PC-3 (cell line): ENCODE results near the gene VTCN1.

Experiments
- CTCF ChIP-seq: fragments of 300-600 bp; sonication (generic); conservative IDR thresholded peaks from 2 replicates; pipeline ENCODE4 v1.5.1; 2017; ENCODE audit warnings: antibody characterized with exemption, low read depth, mild to moderate bottlenecking, low read length
- EZH2 ChIP-seq: fragments of 300-600 bp; sonication (generic); IDR thresholded peaks from one replicate; pipeline ENCODE4 v1.6.1; 2017; ENCODE audit warnings: antibody characterized with exemption, mild to moderate bottlenecking, low read length; ENCODE audit not compliant: unreplicated experiment
- EZH2phosphoT487 ChIP-seq: fragments of 300-600 bp; sonication (generic); IDR thresholded peaks from 2 replicates; pipeline ENCODE4 v1.6.1; 2018; ENCODE audit warnings: mild to moderate bottlenecking, antibody characterized with exemption, low read length, borderline replicate concordance

DNA sequence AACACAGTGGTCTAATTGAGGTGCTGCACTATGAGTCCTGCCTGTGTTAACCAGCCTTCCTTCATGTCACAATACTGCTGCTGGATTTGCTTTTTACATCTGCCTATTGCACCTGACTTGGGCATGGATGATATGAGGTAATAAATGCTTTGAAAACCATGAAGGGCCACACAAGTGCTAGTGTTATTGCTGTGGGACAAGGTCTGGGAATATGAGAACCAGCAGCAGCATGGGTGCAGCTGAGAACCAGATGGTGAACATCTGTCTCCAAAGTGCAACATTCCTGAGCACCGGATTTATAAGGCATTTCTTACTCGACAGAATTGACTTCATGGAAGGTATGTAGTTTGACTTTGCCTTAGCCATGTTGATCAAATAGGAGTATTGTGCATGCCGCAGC, 105.7 kb downstream of the VTCN1 start:
- no peak for TF ChIP-seq EZH2
- TF ChIP-seq CTCF = no peak
- TF ChIP-seq EZH2phosphoT487 = no peak
